ENCODE measurements around the gene HELLS.
"Not testable (repeated sequence)": the region's sequence is repeated elsewhere in the genome, so short reads cannot be mapped to it uniquely, and the experiment has no call there.

The HELLS gene

GRCh38 chr10:94545391-94546048, at the start of gene HELLS:
Gene HELLS, plus strand, starts transcription at chr10:94545788. Its CDS starts 134 bp downstream, at chr10:94545922.
- peak; percentile 49 for DNase-seq

- no peak for DNase-seq
These were observed 49.6 kb upstream of the HELLS start for GRCh38 chr10:94496010-94496409.

GRCh38 chr10:94496646-94497045, 48.9 kb upstream of the HELLS start:
- DNase-seq, result no peak

- no peak for DNase-seq
These were observed 45.5 kb upstream of the HELLS start for GRCh38 chr10:94500063-94500462.

- no peak for DNase-seq
These were observed 24.0 kb upstream of the HELLS start for GRCh38 chr10:94521276-94522250.

- DNase-seq, result no peak
These were observed 21.4 kb upstream of the HELLS start for GRCh38 chr10:94524146-94524545.

GRCh38 chr10:94524711-94525110, 20.9 kb upstream of the HELLS start:
- no peak for DNase-seq

GRCh38 chr10:94531550-94531949, 14.0 kb upstream of the HELLS start:
- DNase-seq, result not testable (repeated sequence)

- no peak for DNase-seq
These were observed 12.6 kb upstream of the HELLS start for GRCh38 chr10:94533027-94533426.

- DNase-seq, result not testable (repeated sequence)
These were observed 3.3 kb upstream of the HELLS start for GRCh38 chr10:94542282-94542681.

- no peak for DNase-seq
These were observed 687 bp downstream of the HELLS start for GRCh38 chr10:94546049-94546900.

- DNase-seq, result no peak
These were observed 1.3 kb downstream of the HELLS start for GRCh38 chr10:94546901-94547185.

- no peak for DNase-seq
These were observed 3.6 kb downstream of the HELLS start for GRCh38 chr10:94549221-94549620.

- DNase-seq, result not testable (repeated sequence)
These were observed 22.2 kb downstream of the HELLS start for GRCh38 chr10:94567714-94568307.

- no peak for DNase-seq
These were observed 25.5 kb downstream of the HELLS start for GRCh38 chr10:94571081-94571480.

GRCh38 chr10:94571528-94571927, 25.9 kb downstream of the HELLS start:
- no peak for DNase-seq

- DNase-seq, result no peak
These were observed 33.2 kb downstream of the HELLS start for GRCh38 chr10:94578790-94579189.

GRCh38 chr10:94583124-94583523, 37.5 kb downstream of the HELLS start:
- no peak for DNase-seq

- DNase-seq, result no peak
These were observed 46.0 kb downstream of the HELLS start for GRCh38 chr10:94591461-94592205.

GRCh38 chr10:94602729-94603515, 57.3 kb downstream of the HELLS start:
- DNase-seq, result no peak

- no peak for DNase-seq
These were observed 61.5 kb downstream of the HELLS start for GRCh38 chr10:94607111-94607510.
